ENCODE results near the gene OR2AE1.
A peak's percentile ranks its signal among the peaks of the same experiment; 100 is the strongest.

DNA sequence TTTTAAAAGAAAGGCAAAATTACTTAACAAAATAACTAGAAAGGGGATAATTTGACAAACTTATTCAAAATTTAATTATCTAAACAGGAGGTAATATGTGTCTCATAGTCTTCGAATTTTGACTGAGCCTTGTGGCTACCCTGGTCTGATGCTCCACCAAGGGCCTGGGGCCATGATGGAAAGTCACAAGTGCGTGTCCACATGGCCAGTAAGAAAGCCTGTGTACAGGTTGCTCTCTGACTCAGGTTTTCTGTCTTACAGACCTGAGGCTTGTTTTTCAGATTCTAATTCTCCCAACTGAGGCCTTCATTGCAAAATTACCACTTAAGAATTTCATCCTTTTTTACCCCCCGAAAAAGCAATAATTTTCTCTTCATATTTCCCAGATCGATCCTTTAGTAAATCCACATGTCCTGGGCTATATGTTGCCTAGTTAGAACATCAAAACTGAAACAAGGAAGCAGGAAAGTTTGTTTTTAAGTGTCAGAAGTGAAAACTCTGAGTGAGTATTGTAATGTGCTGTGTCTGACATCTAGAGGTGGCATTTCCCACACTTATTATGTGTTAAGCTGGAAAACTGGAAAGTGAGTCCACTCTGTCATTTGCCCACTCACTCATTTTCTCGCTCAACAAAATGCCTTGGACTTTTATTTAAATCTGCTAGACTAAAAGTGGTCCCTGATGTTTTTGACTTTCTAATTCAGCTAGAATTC, 39.0 kb downstream of the OR2AE1 start:
- TF ChIP-seq, protein P1, sequence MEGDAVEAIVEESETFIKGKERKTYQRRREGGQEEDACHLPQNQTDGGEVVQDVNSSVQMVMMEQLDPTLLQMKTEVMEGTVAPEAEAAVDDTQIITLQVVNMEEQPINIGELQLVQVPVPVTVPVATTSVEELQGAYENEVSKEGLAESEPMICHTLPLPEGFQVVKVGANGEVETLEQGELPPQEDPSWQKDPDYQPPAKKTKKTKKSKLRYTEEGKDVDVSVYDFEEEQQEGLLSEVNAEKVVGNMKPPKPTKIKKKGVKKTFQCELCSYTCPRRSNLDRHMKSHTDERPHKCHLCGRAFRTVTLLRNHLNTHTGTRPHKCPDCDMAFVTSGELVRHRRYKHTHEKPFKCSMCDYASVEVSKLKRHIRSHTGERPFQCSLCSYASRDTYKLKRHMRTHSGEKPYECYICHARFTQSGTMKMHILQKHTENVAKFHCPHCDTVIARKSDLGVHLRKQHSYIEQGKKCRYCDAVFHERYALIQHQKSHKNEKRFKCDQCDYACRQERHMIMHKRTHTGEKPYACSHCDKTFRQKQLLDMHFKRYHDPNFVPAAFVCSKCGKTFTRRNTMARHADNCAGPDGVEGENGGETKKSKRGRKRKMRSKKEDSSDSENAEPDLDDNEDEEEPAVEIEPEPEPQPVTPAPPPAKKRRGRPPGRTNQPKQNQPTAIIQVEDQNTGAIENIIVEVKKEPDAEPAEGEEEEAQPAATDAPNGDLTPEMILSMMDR (IDR thresholded peaks at IDR 0.05): peak in 3 of 6 experiments; percentile 64 to 83 (median 67)
- TF ChIP-seq POLR2A (IDR thresholded peaks at IDR 0.05): no peak

Measured in Peyer's patch (tissue), 4 donors.